ENCODE data around the gene EEIG2. TPM values are rescaled to one million over a fixed set of nuclear protein-coding genes. Genes with fewer than 3 reads are reported as not detected.

The EEIG2 gene
- total and polyA plus RNA-seq, 2 donors (not counting 1 experiment from before 2014, with no cell fraction given): 4.4 to 13.6 TPM

DNA sequence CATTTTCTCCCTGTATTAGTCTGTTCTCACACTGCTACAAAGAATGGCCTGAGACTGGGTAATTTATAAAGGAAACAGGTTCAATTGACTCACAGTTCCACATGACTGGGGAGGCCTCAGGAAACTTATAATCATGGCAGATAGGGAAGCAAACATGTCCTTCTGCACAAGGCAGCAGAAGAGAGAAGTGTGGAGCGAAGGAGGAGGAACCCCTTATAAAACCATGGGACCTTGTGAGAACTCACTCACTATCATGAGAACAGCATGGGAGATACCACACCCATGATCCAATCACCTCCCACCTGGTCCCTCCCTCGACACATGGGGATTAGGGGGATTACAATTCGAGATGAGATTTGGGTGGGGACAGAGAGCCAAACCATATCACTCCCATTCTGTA, 35.2 kb upstream of the EEIG2 start:
- ChIA-PET POLR2A (no interaction called here), CTCF (interaction anchor here (1.7 to 2.4 kb wide), 2 partner anchors 13 to 36 kb away, joined by 7 to 9 read pairs; partner anchors contain the start of gene EEIG2)
- Histone ChIP-seq H3K4me1 (ENCODE audit: control insufficient read depth in 2 of 2, insufficient read depth in 2 of 2, low read length in 2 of 2) (no peaks in the 10 kb centered on the region), H2AFZ (ENCODE audit: insufficient read depth, low read depth, low read length, poor library complexity, severe bottlenecking) (no peak overlapping the region), H3K27ac (ENCODE audit: low read length in 2 of 2) (no peak overlapping the region), H3K36me3 (replicated peaks in 1 of 2; ENCODE audit: control extremely low read depth in 1 of 2, control insufficient read depth in 1 of 2, extremely low read depth in 1 of 2, insufficient read depth in 2 of 2, low read length in 1 of 2) (no peaks in the 10 kb centered on the region), H3K9ac (ENCODE audit: low read length) (no peak overlapping the region), H3K27me3 (replicated peaks in 1 of 4; ENCODE audit: control extremely low read depth in 1 of 4, control insufficient read depth in 3 of 4, insufficient read depth in 4 of 4, low read length in 3 of 4) (peaks cover 0 to 4% (median 0%) of the 10 kb centered on the region in 4 experiments), H4K20me1 (ENCODE audit: control insufficient read depth, insufficient read depth, low read length, poor library complexity, severe bottlenecking) (no peaks in the 10 kb centered on the region), H3K79me2 (ENCODE audit: control insufficient read depth, insufficient read depth, low read length) (no peaks in the 10 kb centered on the region), H3K4me3 (ENCODE audit: control extremely low read depth in 1 of 5, extremely low read depth in 1 of 5, insufficient read depth in 1 of 5, low read depth in 2 of 5, low read length in 4 of 5) (no peak overlapping the region), H3K4me2 (replicated peaks; ENCODE audit: low read depth, low read length, poor library complexity, severe bottlenecking) (no peak overlapping the region), H3K9me3 (ENCODE audit: control extremely low read depth in 1 of 3, control insufficient read depth in 2 of 3, insufficient read depth in 1 of 3, low read length in 2 of 3) (peaks cover 1 to 7% (median 4%) of the 10 kb centered on the region in 3 donors)
- intact Hi-C loops (cut with micrococcal nuclease): no loop called here
- TF ChIP-seq EZH2 (IDR thresholded peaks at IDR 0.05; ENCODE audit: borderline replicate concordance, insufficient read depth, low read depth, low read length, poor library complexity, severe bottlenecking) (no peak), CTCF (IDR thresholded peaks at IDR 0.05) (no peak)
- Mint-ChIP-seq H3K27ac (no peak overlapping the region), H3K4me3 (no peak overlapping the region), H3K27me3 (peaks cover 15% of the 10 kb centered on the region), H3K4me1 (no peaks in the 10 kb centered on the region), H3K9me3 (ENCODE audit: insufficient read depth) (peaks cover 6% of the 10 kb centered on the region)
- ATAC-seq (ENCODE audit: low read depth): no peak
- no CpG with 5 or more reads among the region's 3 CpGs for WGBS (ENCODE audit: insufficient coverage)
- no peak for DNase-seq

DNA sequence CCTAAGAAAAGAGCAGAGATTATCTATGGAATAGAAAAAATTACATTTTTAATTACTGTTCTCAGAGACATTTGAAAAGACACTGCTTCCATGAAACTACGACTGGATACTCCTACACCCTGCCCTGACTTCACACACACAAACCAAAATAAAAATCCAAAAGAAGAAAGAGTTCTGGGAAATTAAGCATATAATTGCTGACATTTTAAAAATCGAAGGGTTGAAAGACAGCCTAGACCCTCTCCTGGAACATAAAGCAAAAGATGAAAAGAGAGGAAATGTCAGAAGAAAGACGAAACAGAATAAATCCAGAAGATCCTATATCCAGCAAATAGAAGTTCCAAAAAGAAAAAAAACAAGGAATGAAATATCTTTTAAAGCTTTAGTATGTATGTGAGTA, 32.8 kb upstream of the EEIG2 start:
- H3K79me2 ChIP-seq (ENCODE audit: control insufficient read depth, insufficient read depth, low read length): no peaks in the 10 kb centered on the region
- H3K9ac ChIP-seq (ENCODE audit: low read length): no peak overlapping the region
- no peak for DNase-seq
- WGBS (ENCODE audit: insufficient coverage): no CpG with 5 or more reads among the region's 3 CpGs
- peaks cover 15% of the 10 kb centered on the region for H3K27me3 Mint-ChIP-seq
- H3K4me2 ChIP-seq (replicated peaks; ENCODE audit: low read depth, low read length, poor library complexity, severe bottlenecking): no peak overlapping the region
- no peaks in the 10 kb centered on the region for H4K20me1 ChIP-seq (ENCODE audit: control insufficient read depth, insufficient read depth, low read length, poor library complexity, severe bottlenecking)
- H3K4me3 Mint-ChIP-seq: no peak overlapping the region
- CTCF ChIA-PET: no interaction called here
- intact Hi-C loops (cut with micrococcal nuclease): no loop called here
- H3K27ac ChIP-seq (ENCODE audit: low read length in 2 of 2): no peak overlapping the region
- TF ChIP-seq CTCF (IDR thresholded peaks at IDR 0.05) (no peak), EZH2 (IDR thresholded peaks at IDR 0.05; ENCODE audit: borderline replicate concordance, insufficient read depth, low read depth, low read length, poor library complexity, severe bottlenecking) (no peak)
- no peaks in the 10 kb centered on the region for H3K4me1 Mint-ChIP-seq
- peaks cover 6% of the 10 kb centered on the region for H3K9me3 Mint-ChIP-seq (ENCODE audit: insufficient read depth)
- ATAC-seq (ENCODE audit: low read depth): no peak
- H3K4me1 ChIP-seq (ENCODE audit: control insufficient read depth in 2 of 2, insufficient read depth in 2 of 2, low read length in 2 of 2): no peaks in the 10 kb centered on the region
- H3K36me3 ChIP-seq (replicated peaks in 1 of 2; ENCODE audit: control extremely low read depth in 1 of 2, control insufficient read depth in 1 of 2, extremely low read depth in 1 of 2, insufficient read depth in 2 of 2, low read length in 1 of 2): no peaks in the 10 kb centered on the region
- H3K27ac Mint-ChIP-seq: no peak overlapping the region
- H3K27me3 ChIP-seq (replicated peaks in 1 of 4; ENCODE audit: control extremely low read depth in 1 of 4, control insufficient read depth in 3 of 4, insufficient read depth in 4 of 4, low read length in 3 of 4): no peaks in the 10 kb centered on the region
- H3K4me3 ChIP-seq (ENCODE audit: control extremely low read depth in 1 of 5, extremely low read depth in 1 of 5, insufficient read depth in 1 of 5, low read depth in 2 of 5, low read length in 4 of 5): no peak overlapping the region
- peaks cover 1 to 7% (median 4%) of the 10 kb centered on the region in 3 donors for H3K9me3 ChIP-seq (ENCODE audit: control extremely low read depth in 1 of 3, control insufficient read depth in 2 of 3, insufficient read depth in 1 of 3, low read length in 2 of 3)
- no peak overlapping the region for H2AFZ ChIP-seq (ENCODE audit: insufficient read depth, low read depth, low read length, poor library complexity, severe bottlenecking)
- POLR2A ChIA-PET: no interaction called here
